ENCODE results near the gene ZNF277.

Gene ZNF277

GRCh38 chr7:112206238-112206990 is at the start of gene ZNF277, which contains the start of gene DOCK4:
Gene ZNF277, plus strand, starts transcription at chr7:112206695. Its CDS starts 22 bp downstream, at chr7:112206717.
Gene DOCK4, minus strand, starts transcription at chr7:112206399. Its CDS starts 261 bp downstream, at chr7:112206138.
- Histone ChIP-seq H3K4me3 (ENCODE audit: low read depth, low read length) (peak within 1 kb of the TSS; percentile 90), H3K9ac (ENCODE audit: low read length) (peak within 1 kb of the TSS; percentile 85), H3K36me3 (ENCODE audit: control insufficient read depth, insufficient read depth, low read length) (no peaks in the 10 kb centered on the region), H3K27ac (ENCODE audit: low read depth, low read length) (peak within 1 kb of the TSS; percentile 71; the same call in 1 of the 2 replicates), H3K9me3 (ENCODE audit: control insufficient read depth, insufficient read depth, low read depth, low read length) (no peaks in the 10 kb centered on the region), H3K27me3 (ENCODE audit: control insufficient read depth, insufficient read depth, low read length) (no peaks in the 10 kb centered on the region), H3K4me1 (ENCODE audit: control insufficient read depth, insufficient read depth, low read length) (peaks cover 22% of the 10 kb centered on the region)

- H3K9me3 ChIP-seq (ENCODE audit: control insufficient read depth, insufficient read depth, low read depth, low read length): no peaks in the 10 kb centered on the region
These were observed 49.4 kb upstream of the ZNF277 start for GRCh38 chr7:112157072-112157471.

GRCh38 chr7:112159351-112159750 is 47.1 kb upstream of the ZNF277 start:
- no peaks in the 10 kb centered on the region for H3K36me3 ChIP-seq (ENCODE audit: control insufficient read depth, insufficient read depth, low read length)
- no peak overlapping the region for H3K4me3 ChIP-seq (ENCODE audit: low read depth, low read length)
- H3K27me3 ChIP-seq (ENCODE audit: control insufficient read depth, insufficient read depth, low read length): no peaks in the 10 kb centered on the region
- H3K27ac ChIP-seq (ENCODE audit: low read depth, low read length): no peak overlapping the region
- no peaks in the 10 kb centered on the region for H3K9me3 ChIP-seq (ENCODE audit: control insufficient read depth, insufficient read depth, low read depth, low read length)
- H3K4me1 ChIP-seq (ENCODE audit: control insufficient read depth, insufficient read depth, low read length): peaks cover 44% of the 10 kb centered on the region
- no peak overlapping the region for H3K9ac ChIP-seq (ENCODE audit: low read length)

More at GRCh38 chr7:112157072-112157471, 49.4 kb upstream of the ZNF277 start:
- H3K36me3 ChIP-seq (ENCODE audit: control insufficient read depth, insufficient read depth, low read length): no peaks in the 10 kb centered on the region
- no peak overlapping the region for H3K4me3 ChIP-seq (ENCODE audit: low read depth, low read length)
- H3K4me1 ChIP-seq (ENCODE audit: control insufficient read depth, insufficient read depth, low read length): peaks cover 32% of the 10 kb centered on the region
- no peak overlapping the region for H3K9ac ChIP-seq (ENCODE audit: low read length)
- no peak overlapping the region for H3K27ac ChIP-seq (ENCODE audit: low read depth, low read length)
- no peaks in the 10 kb centered on the region for H3K27me3 ChIP-seq (ENCODE audit: control insufficient read depth, insufficient read depth, low read length)

- no peaks in the 10 kb centered on the region for H3K9me3 ChIP-seq (ENCODE audit: control insufficient read depth, insufficient read depth, low read depth, low read length)
- peaks cover 38% of the 10 kb centered on the region for H3K4me1 ChIP-seq (ENCODE audit: control insufficient read depth, insufficient read depth, low read length)
- H3K27me3 ChIP-seq (ENCODE audit: control insufficient read depth, insufficient read depth, low read length): no peaks in the 10 kb centered on the region
- H3K9ac ChIP-seq (ENCODE audit: low read length): no peak overlapping the region
- no peak overlapping the region for H3K4me3 ChIP-seq (ENCODE audit: low read depth, low read length)
- no peak overlapping the region for H3K27ac ChIP-seq (ENCODE audit: low read depth, low read length)
- H3K36me3 ChIP-seq (ENCODE audit: control insufficient read depth, insufficient read depth, low read length): no peaks in the 10 kb centered on the region
These were observed 46.2 kb upstream of the ZNF277 start for GRCh38 chr7:112160130-112160770.

GRCh38 chr7:112160771-112161150 is 45.7 kb upstream of the ZNF277 start:
- peaks cover 38% of the 10 kb centered on the region for H3K4me1 ChIP-seq (ENCODE audit: control insufficient read depth, insufficient read depth, low read length)
- H3K9me3 ChIP-seq (ENCODE audit: control insufficient read depth, insufficient read depth, low read depth, low read length): no peaks in the 10 kb centered on the region
- H3K27me3 ChIP-seq (ENCODE audit: control insufficient read depth, insufficient read depth, low read length): no peaks in the 10 kb centered on the region
- H3K36me3 ChIP-seq (ENCODE audit: control insufficient read depth, insufficient read depth, low read length): no peaks in the 10 kb centered on the region
- no peak overlapping the region for H3K27ac ChIP-seq (ENCODE audit: low read depth, low read length)
- H3K9ac ChIP-seq (ENCODE audit: low read length): no peak overlapping the region
- no peak overlapping the region for H3K4me3 ChIP-seq (ENCODE audit: low read depth, low read length)

GRCh38 chr7:112161253-112162141 is 45.0 kb upstream of the ZNF277 start:
- no peak overlapping the region for H3K27ac ChIP-seq (ENCODE audit: low read depth, low read length)
- no peak overlapping the region for H3K4me3 ChIP-seq (ENCODE audit: low read depth, low read length)

GRCh38 chr7:112162142-112162766 is 44.2 kb upstream of the ZNF277 start:
- H3K9ac ChIP-seq (ENCODE audit: low read length): no peak overlapping the region
- no peaks in the 10 kb centered on the region for H3K36me3 ChIP-seq (ENCODE audit: control insufficient read depth, insufficient read depth, low read length)
- H3K27me3 ChIP-seq (ENCODE audit: control insufficient read depth, insufficient read depth, low read length): no peaks in the 10 kb centered on the region
- H3K4me1 ChIP-seq (ENCODE audit: control insufficient read depth, insufficient read depth, low read length): peaks cover 38% of the 10 kb centered on the region
- H3K9me3 ChIP-seq (ENCODE audit: control insufficient read depth, insufficient read depth, low read depth, low read length): no peaks in the 10 kb centered on the region
- no peak overlapping the region for H3K4me3 ChIP-seq (ENCODE audit: low read depth, low read length)
- no peak overlapping the region for H3K27ac ChIP-seq (ENCODE audit: low read depth, low read length)

More at GRCh38 chr7:112161253-112162141, 45.0 kb upstream of the ZNF277 start:
- peaks cover 38% of the 10 kb centered on the region for H3K4me1 ChIP-seq (ENCODE audit: control insufficient read depth, insufficient read depth, low read length)
- no peak overlapping the region for H3K9ac ChIP-seq (ENCODE audit: low read length)
- no peaks in the 10 kb centered on the region for H3K36me3 ChIP-seq (ENCODE audit: control insufficient read depth, insufficient read depth, low read length)
- no peaks in the 10 kb centered on the region for H3K27me3 ChIP-seq (ENCODE audit: control insufficient read depth, insufficient read depth, low read length)
- H3K9me3 ChIP-seq (ENCODE audit: control insufficient read depth, insufficient read depth, low read depth, low read length): no peaks in the 10 kb centered on the region

GRCh38 chr7:112162784-112163506 is 43.5 kb upstream of the ZNF277 start:
- no peak overlapping the region for H3K27ac ChIP-seq (ENCODE audit: low read depth, low read length)

GRCh38 chr7:112167147-112167546 is 39.3 kb upstream of the ZNF277 start:
- Histone ChIP-seq H3K4me3 (ENCODE audit: low read depth, low read length) (no peak overlapping the region), H3K27me3 (ENCODE audit: control insufficient read depth, insufficient read depth, low read length) (no peaks in the 10 kb centered on the region), H3K27ac (ENCODE audit: low read depth, low read length) (no peak overlapping the region), H3K9me3 (ENCODE audit: control insufficient read depth, insufficient read depth, low read depth, low read length) (no peaks in the 10 kb centered on the region), H3K36me3 (ENCODE audit: control insufficient read depth, insufficient read depth, low read length) (no peaks in the 10 kb centered on the region), H3K9ac (ENCODE audit: low read length) (no peak overlapping the region), H3K4me1 (ENCODE audit: control insufficient read depth, insufficient read depth, low read length) (peaks cover 12% of the 10 kb centered on the region)

More at GRCh38 chr7:112162784-112163506, 43.5 kb upstream of the ZNF277 start:
- Histone ChIP-seq H3K4me3 (ENCODE audit: low read depth, low read length) (no peak overlapping the region), H3K9me3 (ENCODE audit: control insufficient read depth, insufficient read depth, low read depth, low read length) (no peaks in the 10 kb centered on the region), H3K4me1 (ENCODE audit: control insufficient read depth, insufficient read depth, low read length) (peaks cover 38% of the 10 kb centered on the region), H3K9ac (ENCODE audit: low read length) (no peak overlapping the region), H3K27me3 (ENCODE audit: control insufficient read depth, insufficient read depth, low read length) (no peaks in the 10 kb centered on the region), H3K36me3 (ENCODE audit: control insufficient read depth, insufficient read depth, low read length) (no peaks in the 10 kb centered on the region)

GRCh38 chr7:112168915-112169314 is 37.6 kb upstream of the ZNF277 start:
- Histone ChIP-seq H3K4me1 (ENCODE audit: control insufficient read depth, insufficient read depth, low read length) (peaks cover 5% of the 10 kb centered on the region; the same call in 1 of the 2 replicates), H3K9ac (ENCODE audit: low read length) (no peak overlapping the region), H3K27me3 (ENCODE audit: control insufficient read depth, insufficient read depth, low read length) (no peaks in the 10 kb centered on the region), H3K36me3 (ENCODE audit: control insufficient read depth, insufficient read depth, low read length) (no peaks in the 10 kb centered on the region), H3K4me3 (ENCODE audit: low read depth, low read length) (no peak overlapping the region), H3K9me3 (ENCODE audit: control insufficient read depth, insufficient read depth, low read depth, low read length) (no peaks in the 10 kb centered on the region), H3K27ac (ENCODE audit: low read depth, low read length) (no peak overlapping the region)

Data from HUES6 (cell line).